Stomach (tissue), 4 donors: Measurements from ENCODE around the gene CYB5D1.

Source experiments
- EP300 ChIP-seq: sonication (generic); formaldehyde crosslinking; IDR thresholded peaks from one replicate; pipeline ENCODE4 v1.6.1; 2017; ENCODE audit warnings: antibody characterized with exemption
- POLR2A ChIP-seq, 4 donors: fragments of 450-650 bp; IDR thresholded peaks; one replicate each; pipeline ENCODE4 v1.6.1; 2016; ENCODE audit warnings: antibody characterized with exemption in 4 of 4, control low read depth in 2 of 4, mild to moderate bottlenecking in 1 of 4, moderate library complexity in 1 of 4
- POLR2AphosphoS5 ChIP-seq, 3 donors: sonication (generic); formaldehyde crosslinking; IDR thresholded peaks; one replicate each; pipeline ENCODE4 v1.6.1; 2016; ENCODE audit warnings: antibody characterized with exemption in 3 of 3
- TF ChIP-seq, protein P1 (sequence below), 7 experiments: fragments of 450-650 bp in 4 of 7; fragments of 200-600 bp in 3 of 7; sonication (generic) in 3 of 7; IDR thresholded peaks; one replicate each; pipeline ENCODE4 v1.5.1; 2016 to 2019; ENCODE audit warnings: antibody characterized with exemption in 7 of 7, control low read depth in 2 of 7, mild to moderate bottlenecking in 1 of 7

DNA sequence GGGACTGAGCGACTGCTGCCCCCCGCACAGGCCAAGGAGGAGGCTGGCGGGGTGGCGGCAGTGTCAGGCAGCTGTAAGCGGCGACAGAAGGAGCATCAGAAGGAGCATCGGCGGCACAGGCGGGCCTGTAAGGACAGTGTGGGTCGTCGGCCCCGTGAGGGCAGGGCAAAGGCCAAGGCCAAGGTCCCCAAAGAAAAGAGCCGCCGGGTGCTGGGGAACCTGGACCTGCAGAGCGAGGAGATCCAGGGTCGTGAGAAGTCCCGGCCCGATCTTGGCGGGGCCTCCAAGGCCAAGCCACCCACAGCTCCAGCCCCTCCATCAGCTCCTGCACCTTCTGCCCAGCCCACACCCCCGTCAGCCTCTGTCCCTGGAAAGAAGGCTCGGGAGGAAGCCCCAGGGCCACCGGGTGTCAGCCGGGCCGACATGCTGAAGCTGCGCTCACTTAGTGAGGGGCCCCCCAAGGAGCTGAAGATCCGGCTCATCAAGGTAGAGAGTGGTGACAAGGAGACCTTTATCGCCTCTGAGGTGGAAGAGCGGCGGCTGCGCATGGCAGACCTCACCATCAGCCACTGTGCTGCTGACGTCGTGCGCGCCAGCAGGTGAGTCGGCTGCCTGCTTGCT is 8.6 kb upstream of the CYB5D1 start:
- TF ChIP-seq EP300 (no peak), POLR2A (IDR thresholded peaks at IDR 0.05) (no peak), POLR2AphosphoS5 (IDR thresholded peaks at IDR 0.05) (no peak)
- TF ChIP-seq, protein P1, sequence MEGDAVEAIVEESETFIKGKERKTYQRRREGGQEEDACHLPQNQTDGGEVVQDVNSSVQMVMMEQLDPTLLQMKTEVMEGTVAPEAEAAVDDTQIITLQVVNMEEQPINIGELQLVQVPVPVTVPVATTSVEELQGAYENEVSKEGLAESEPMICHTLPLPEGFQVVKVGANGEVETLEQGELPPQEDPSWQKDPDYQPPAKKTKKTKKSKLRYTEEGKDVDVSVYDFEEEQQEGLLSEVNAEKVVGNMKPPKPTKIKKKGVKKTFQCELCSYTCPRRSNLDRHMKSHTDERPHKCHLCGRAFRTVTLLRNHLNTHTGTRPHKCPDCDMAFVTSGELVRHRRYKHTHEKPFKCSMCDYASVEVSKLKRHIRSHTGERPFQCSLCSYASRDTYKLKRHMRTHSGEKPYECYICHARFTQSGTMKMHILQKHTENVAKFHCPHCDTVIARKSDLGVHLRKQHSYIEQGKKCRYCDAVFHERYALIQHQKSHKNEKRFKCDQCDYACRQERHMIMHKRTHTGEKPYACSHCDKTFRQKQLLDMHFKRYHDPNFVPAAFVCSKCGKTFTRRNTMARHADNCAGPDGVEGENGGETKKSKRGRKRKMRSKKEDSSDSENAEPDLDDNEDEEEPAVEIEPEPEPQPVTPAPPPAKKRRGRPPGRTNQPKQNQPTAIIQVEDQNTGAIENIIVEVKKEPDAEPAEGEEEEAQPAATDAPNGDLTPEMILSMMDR (IDR thresholded peaks at IDR 0.05) = no peak
